Endodermal cell (in vitro differentiated cells): ENCODE measurements around the gene ZWILCH. TPM values are rescaled to one million over a fixed set of nuclear protein-coding genes. Genes with fewer than 3 reads are reported as not detected.
A peak's percentile ranks its signal among the peaks of the same experiment; 100 is the strongest.

ENCODE experiments used
- DNase-seq: peaks from one replicate; pipeline ENCODE4 v3.0.0-alpha.2; 2017
- H3K27ac ChIP-seq: 2 replicates; pipeline ENCODE4 v1.5.1; 2013; ENCODE audit warnings: mild to moderate bottlenecking, low read depth, low read length, moderate library complexity
- H3K27me3 ChIP-seq: 2 replicates; pipeline ENCODE4 v1.6.1; 2013; ENCODE audit warnings: mild to moderate bottlenecking, low read length, moderate library complexity; ENCODE audit not compliant: insufficient read depth, control insufficient read depth, poor library complexity, severe bottlenecking
- H3K36me3 ChIP-seq: 2 replicates; pipeline ENCODE4 v1.7.0; 2013; ENCODE audit warnings: mild to moderate bottlenecking, low read length, moderate library complexity; ENCODE audit not compliant: control insufficient read depth, insufficient read depth
- H3K4me1 ChIP-seq: one replicate; pipeline ENCODE4 v1.7.0; 2013; ENCODE audit warnings: low read length; ENCODE audit not compliant: control insufficient read depth, insufficient read depth
- H3K4me3 ChIP-seq: 2 replicates; pipeline ENCODE4 v1.5.1; 2013; ENCODE audit warnings: mild to moderate bottlenecking, low read length, moderate library complexity
- H3K9ac ChIP-seq: 2 replicates; pipeline ENCODE4 v1.6.1; 2013; ENCODE audit warnings: mild to moderate bottlenecking, low read length, moderate library complexity; ENCODE audit not compliant: poor library complexity, severe bottlenecking; ENCODE audit errors: extremely low read depth
- H3K9me3 ChIP-seq: 2 replicates; pipeline ENCODE4 v1.6.1; 2013; ENCODE audit warnings: mild to moderate bottlenecking, low read length, moderate library complexity; ENCODE audit not compliant: control insufficient read depth
- H3K27ac Mint-ChIP-seq: 2 replicates; pipeline ENCODE4 v1.8.0; 2020; ENCODE audit warnings: mixed read lengths
- H3K27me3 Mint-ChIP-seq: 2 replicates; pipeline ENCODE4 v1.8.0; 2021; ENCODE audit warnings: mild to moderate bottlenecking, mixed read lengths; ENCODE audit not compliant: insufficient read depth
- H3K36me3 Mint-ChIP-seq: 2 replicates; pipeline ENCODE4 v1.8.0; 2020; ENCODE audit warnings: low read depth, mixed read lengths
- H3K4me1 Mint-ChIP-seq: 2 replicates; pipeline ENCODE4 v1.8.0; 2020; ENCODE audit warnings: mixed read lengths
- H3K4me3 Mint-ChIP-seq: 2 replicates; pipeline ENCODE4 v1.8.0; 2020; ENCODE audit warnings: mild to moderate bottlenecking, moderate library complexity, mixed read lengths
- H3K9me3 Mint-ChIP-seq: 2 replicates; pipeline ENCODE4 v1.8.0; 2020; ENCODE audit warnings: mild to moderate bottlenecking, mixed read lengths
- WGBS, 2 experiments: methylation state at CpG; one replicate each; pipeline versions ENCODE4 v1.1.5 to v1.1.7; 2013; ENCODE audit warnings: missing lambda C conversion rate in 2 of 2, mixed read lengths in 1 of 2; ENCODE audit not compliant: insufficient coverage in 1 of 2, insufficient read length in 1 of 2; 5-methylcytosine and 5-hydroxymethylcytosine counted together
- total RNA-seq, 2 donors: library from RNA; stranded (reverse); fragmentation: NEBNext Ultra II Directional in 1 of 2; extraction: Animal tissue kit (Norgen Biotek cat#: 25700) in 1 of 2; gene quantifications; 2 replicates in 1 of 2; 3 replicates in 1 of 2; pipeline ENCODE4 v1.2.1, GENCODE V29; 2021
- TF ChIP-seq, protein P1 (sequence below): fragments of 200-600 bp; sonication (generic); conservative IDR thresholded peaks from 2 replicates; pipeline ENCODE4 v1.5.0; 2021; ENCODE audit warnings: antibody characterized with exemption, mild to moderate bottlenecking

Gene ZWILCH
- total RNA-seq, 2 donors from 2014 or later = 37.3 to 44.2 TPM

DNA sequence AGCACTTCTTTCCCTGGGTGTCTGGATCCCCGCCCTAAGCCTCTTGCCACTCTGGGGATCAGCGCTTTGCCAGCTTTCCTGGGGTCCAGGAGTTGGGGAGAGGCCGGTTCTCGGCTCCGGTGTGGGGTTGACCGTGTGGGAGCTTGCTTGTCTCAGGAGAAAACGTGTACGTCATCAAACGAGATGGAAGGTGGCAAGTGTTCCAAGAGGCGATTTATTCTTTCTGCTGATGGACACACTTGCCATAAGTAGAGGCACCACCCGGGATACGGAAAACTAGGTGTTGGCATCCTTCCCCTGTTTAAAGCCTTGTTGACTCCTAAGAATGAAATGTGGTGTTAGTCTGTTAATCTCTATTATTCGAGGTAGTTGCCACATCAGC is 295 bp downstream of the ZWILCH start:
- Mint-ChIP-seq H3K9me3 (no peaks in the 10 kb centered on the region), H3K4me1 (peaks cover 37% of the 10 kb centered on the region), H3K36me3 (peaks cover 48% of the 10 kb centered on the region), H3K27ac (peak overlapping the region; percentile 98), H3K27me3 (no peaks in the 10 kb centered on the region), H3K4me3 (peak overlapping the region; percentile 91)
- TF ChIP-seq, protein P1, sequence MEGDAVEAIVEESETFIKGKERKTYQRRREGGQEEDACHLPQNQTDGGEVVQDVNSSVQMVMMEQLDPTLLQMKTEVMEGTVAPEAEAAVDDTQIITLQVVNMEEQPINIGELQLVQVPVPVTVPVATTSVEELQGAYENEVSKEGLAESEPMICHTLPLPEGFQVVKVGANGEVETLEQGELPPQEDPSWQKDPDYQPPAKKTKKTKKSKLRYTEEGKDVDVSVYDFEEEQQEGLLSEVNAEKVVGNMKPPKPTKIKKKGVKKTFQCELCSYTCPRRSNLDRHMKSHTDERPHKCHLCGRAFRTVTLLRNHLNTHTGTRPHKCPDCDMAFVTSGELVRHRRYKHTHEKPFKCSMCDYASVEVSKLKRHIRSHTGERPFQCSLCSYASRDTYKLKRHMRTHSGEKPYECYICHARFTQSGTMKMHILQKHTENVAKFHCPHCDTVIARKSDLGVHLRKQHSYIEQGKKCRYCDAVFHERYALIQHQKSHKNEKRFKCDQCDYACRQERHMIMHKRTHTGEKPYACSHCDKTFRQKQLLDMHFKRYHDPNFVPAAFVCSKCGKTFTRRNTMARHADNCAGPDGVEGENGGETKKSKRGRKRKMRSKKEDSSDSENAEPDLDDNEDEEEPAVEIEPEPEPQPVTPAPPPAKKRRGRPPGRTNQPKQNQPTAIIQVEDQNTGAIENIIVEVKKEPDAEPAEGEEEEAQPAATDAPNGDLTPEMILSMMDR = no peak
- WGBS, 2 experiments = 1% methylated on average over 11 to 13 of the region's 13 CpGs
- H3K4me1 ChIP-seq = no peaks in the 10 kb centered on the region
- peak overlapping the region; percentile 84 for H3K27ac ChIP-seq
- no peaks in the 10 kb centered on the region for H3K9me3 ChIP-seq
- no peak for DNase-seq
- no peaks in the 10 kb centered on the region for H3K27me3 ChIP-seq
- H3K36me3 ChIP-seq = peaks cover 49% of the 10 kb centered on the region
- peak overlapping the region; percentile 96 for H3K9ac ChIP-seq
- H3K4me3 ChIP-seq = peak overlapping the region; percentile 96

DNA sequence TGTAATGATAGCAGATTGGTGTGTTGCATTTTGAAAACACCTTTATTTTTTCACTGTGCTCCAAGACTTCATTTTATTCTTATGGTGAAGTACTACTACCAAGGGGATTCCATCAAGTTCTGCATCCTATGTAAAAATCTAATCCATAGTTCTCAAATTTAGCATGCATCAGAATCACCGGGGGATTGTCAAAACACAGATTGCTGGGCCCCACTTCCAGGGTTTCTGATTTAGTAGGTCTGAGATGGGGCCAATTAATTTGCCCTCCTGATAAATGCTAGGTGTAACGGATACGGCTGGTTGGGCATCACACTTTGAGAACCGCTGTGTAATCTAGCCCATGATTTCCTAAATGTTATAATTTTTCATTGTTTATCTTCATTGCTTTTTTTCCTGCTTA is 692 bp downstream of the ZWILCH start:
- no peak for DNase-seq
- H3K36me3 ChIP-seq = peaks cover 49% of the 10 kb centered on the region
- no peaks in the 10 kb centered on the region for H3K9me3 ChIP-seq
- H3K27ac Mint-ChIP-seq = peak overlapping the region; percentile 98
- TF ChIP-seq, protein P1 = no peak
- WGBS, 2 experiments = 60 to 73% methylated on average over 4 of the region's 4 CpGs
- peaks cover 37% of the 10 kb centered on the region for H3K4me1 Mint-ChIP-seq
- H3K9ac ChIP-seq = peak overlapping the region; percentile 96
- H3K4me3 ChIP-seq = peak overlapping the region; percentile 96
- H3K9me3 Mint-ChIP-seq = no peaks in the 10 kb centered on the region
- H3K4me1 ChIP-seq = no peaks in the 10 kb centered on the region
- H3K27ac ChIP-seq = no peak overlapping the region
- no peaks in the 10 kb centered on the region for H3K27me3 Mint-ChIP-seq
- no peaks in the 10 kb centered on the region for H3K27me3 ChIP-seq
- peaks cover 44% of the 10 kb centered on the region for H3K36me3 Mint-ChIP-seq
- peak overlapping the region; percentile 91 for H3K4me3 Mint-ChIP-seq

DNA sequence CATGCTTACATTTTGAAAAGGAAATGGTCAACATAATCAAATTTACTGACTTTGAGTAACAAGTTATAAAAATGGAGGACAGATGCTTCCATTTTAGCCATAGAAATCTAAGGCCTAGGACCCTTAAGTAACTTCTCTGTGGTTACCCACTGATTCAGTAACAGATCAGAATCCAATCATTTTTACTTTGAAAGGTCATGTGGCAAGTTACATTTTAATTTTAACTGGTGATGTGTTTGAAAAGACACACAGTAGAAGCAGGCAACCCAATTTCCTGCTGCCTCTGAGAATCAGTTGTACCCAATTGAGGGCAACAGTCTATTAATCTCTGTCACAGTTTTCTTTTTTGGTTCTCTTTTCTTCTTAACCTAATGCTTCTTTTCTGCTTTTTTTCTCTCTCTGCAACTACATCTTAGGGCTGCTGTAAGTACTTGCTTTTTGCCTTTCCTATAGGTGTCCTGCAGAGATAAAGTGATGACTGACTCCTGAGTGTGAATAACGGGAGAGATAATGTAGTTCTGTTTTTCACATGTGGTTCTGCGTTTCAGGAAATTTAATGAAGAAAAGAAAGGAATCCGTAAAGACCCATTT is 3.3 kb downstream of the ZWILCH start:
- WGBS, 2 experiments = 92 to 100% methylated on average over 1 to 3 of the region's 3 CpGs

More for the DNA sequence above, 3.3 kb downstream of the ZWILCH start:
- no peaks in the 10 kb centered on the region for H3K4me1 ChIP-seq
- TF ChIP-seq, protein P1 = no peak
- Mint-ChIP-seq H3K4me3 (no peak overlapping the region), H3K9me3 (no peaks in the 10 kb centered on the region), H3K27ac (peak overlapping the region; percentile 2), H3K36me3 (peaks cover 26% of the 10 kb centered on the region), H3K27me3 (no peaks in the 10 kb centered on the region), H3K4me1 (peaks cover 22% of the 10 kb centered on the region)
- no peaks in the 10 kb centered on the region for H3K9me3 ChIP-seq
- no peaks in the 10 kb centered on the region for H3K27me3 ChIP-seq
- H3K9ac ChIP-seq = no peak overlapping the region
- H3K36me3 ChIP-seq = peaks cover 40% of the 10 kb centered on the region
- no peak overlapping the region for H3K27ac ChIP-seq
- no peak for DNase-seq
- no peak overlapping the region for H3K4me3 ChIP-seq
